GM18502 (cell line): ENCODE data around the gene CIAO3.

Experiments
- ATAC-seq: cut with Tn5 transposase; IDR thresholded peaks from one replicate; pipeline ENCODE4 v1.9.1; 2021; ENCODE audit warnings: mild to moderate bottlenecking; ENCODE audit not compliant: unreplicated experiment, poor library complexity

The CIAO3 gene

DNA sequence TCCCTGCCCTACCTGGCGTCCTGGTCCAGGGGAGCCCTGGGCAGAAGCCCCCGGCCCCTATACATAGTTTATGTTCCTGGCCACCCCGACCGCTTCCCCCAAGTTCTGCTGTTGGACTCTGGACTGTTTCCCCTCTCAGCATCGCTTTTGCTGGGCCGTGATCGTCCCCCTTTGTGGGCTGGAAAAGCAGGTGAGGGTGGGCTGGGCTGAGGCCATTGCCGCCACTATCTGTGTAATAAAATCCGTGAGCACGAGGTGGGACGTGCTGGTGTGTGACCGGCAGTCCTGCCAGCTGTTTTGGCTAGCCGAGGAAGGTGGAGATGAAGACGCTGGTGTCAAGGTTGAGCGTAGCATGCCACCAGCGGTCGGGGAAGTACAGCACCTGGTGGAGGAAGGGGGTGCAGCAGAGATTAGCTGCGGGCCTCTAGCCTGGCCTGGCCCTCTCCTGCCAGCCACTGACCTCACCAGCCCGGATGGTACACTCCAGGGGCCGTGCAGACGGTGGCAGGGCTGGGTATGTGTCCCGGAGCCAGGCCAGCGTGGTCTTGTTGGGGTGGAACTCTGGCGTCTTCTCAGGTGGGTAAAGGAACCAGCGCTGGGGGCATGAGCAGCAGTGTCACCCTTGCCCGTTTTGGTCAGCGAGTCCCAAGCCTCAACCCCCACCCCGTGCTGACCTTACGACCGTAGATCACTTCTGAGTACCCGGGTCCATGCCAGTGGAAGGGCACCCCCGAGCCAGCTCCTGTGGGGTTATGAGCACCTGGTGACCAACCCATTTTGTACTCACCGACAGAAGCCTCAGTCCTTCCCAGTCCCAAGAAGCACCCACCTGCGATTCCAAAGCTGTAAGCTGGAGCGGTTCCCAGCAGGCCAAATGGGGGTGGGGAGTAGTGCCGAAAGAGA lies 58.1 kb downstream of the CIAO3 start:
- no peak for ATAC-seq

DNA sequence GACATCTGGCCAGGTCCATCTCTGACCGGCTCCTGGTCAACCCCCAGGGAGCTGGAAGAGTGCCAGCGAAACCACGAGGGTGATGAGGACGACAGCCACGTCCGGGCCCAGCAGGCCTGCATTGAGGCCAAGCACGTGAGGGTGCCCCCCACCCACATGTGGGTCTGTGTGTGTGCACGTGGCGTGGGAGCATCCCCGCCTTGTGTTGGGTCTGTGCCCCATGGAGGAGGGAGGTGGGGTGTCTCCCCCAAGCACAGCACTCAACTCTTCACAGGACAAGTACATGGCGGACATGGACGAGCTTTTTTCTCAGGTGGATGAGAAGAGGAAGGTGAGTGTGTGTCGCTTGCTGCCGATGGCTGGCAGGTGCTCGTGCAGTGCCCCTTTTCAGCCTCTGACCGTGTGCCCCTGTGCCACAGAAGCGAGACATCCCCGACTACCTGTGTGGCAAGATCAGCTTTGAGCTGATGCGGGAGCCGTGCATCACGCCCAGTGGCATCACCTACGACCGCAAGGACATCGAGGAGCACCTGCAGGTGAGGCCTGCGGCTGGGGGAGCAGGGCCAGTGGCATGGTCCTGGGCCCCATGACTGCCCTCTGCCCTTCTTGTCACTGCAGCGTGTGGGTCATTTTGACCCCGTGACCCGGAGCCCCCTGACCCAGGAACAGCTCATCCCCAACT lies 58.9 kb downstream of the CIAO3 start:
- no peak for ATAC-seq

DNA sequence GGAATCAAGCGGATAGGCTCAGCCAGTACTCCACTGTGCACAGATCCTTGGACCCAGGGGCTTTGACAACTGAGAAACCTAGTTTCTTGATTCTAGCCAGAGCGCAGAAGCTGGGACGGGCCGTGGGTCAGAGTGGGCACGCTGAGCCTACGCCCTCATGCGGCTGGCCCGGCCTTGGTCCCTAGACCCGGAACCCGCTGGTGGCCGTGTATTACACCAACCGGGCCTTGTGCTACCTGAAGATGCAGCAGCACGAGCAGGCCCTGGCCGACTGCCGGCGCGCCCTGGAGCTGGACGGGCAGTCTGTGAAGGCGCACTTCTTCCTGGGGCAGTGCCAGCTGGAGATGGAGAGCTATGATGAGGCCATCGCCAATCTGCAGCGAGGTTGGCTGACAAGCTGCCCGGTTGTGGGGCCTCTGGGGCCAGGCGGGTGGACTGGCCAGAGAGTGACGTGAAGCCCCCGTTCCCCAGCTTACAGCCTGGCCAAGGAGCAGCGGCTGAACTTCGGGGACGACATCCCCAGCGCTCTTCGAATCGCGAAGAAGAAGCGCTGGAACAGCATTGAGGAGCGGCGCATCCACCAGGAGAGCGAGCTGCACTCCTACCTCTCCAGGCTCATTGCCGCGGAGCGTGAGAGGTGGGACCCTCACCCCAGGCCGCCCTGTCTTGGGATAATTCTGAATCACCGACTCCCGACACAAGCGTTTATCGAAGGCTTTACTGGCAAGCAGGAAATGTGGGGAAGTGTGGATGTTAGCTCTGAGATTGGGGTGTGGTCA lies 59.6 kb downstream of the CIAO3 start:
- ATAC-seq: no peak

DNA sequence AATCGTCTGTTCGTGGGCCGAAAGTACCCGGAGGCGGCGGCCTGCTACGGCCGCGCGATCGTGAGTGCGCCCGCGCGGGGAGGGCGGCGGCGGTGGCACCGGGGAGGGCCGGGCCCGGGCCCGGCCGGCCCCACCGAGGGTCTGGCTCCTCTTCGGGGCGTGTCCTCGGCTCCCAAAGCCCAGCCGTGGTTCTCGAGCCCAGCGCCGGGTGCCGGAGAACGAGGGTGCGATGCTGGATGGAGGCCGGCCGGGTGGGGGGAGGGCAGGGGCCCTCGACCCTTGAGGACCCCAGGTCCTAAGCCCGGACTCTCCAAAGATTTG lies 60.2 kb downstream of the CIAO3 start:
- no peak for ATAC-seq

DNA sequence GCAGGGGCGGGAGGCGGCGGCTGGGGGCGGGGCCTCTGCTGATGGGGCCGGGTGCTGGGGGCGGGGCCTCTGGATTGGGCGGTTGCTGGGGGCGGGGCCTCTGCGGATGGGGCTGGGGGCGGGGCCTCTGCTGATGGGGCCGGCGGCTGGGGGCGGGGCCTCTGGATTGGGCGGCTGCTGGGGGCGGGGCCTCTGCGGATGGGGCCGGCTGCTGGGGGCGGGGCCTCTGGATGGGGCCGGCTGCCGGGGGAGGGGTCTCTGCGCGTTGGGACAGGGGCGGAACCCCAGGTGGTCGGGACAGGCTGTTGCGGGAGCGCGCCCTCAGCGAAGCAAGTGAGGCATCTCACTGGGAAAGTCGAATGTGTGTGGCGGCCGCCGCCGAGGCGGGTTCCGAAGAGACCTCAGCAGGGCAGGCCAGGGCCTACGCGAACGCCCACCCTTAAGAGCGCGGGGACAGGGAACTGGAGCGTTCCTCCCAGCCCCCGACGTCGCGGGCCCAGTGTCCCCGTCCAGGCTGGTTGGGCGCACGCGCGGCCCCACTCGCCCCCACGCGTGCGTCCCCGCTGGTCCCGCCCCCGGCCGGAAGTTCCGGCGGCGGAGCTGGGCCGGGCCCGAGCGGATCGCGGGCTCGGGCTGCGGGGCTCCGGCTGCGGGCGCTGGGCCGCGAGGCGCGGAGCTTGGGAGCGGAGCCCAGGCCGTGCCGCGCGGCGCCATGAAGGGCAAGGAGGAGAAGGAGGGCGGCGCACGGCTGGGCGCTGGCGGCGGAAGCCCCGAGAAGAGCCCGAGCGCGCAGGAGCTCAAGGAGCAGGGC lies 60.8 kb downstream of the CIAO3 start, which contains the start of gene STUB1:
STUB1 (plus strand) TSS at position 597 of the 811 bp plus-strand sequence; CDS start at position 713, 116 bp downstream.
- ATAC-seq: peak; percentile 41
